GM23338 (cell line): Measurements from ENCODE around the gene XXYLT1. TPM values are rescaled to one million over a fixed set of nuclear protein-coding genes. Genes with fewer than 3 reads are reported as not detected.

Experiments
- ATAC-seq: fragments of 200-7000 bp; cut with Tn5 transposase; 3 replicates; pipeline ENCODE4 v1.9.1; 2020
- DNase-seq: peaks from one replicate; pipeline ENCODE4 v3.0.0-alpha.2; 2015; ENCODE audit warnings: low spot score
- H2AFZ ChIP-seq: fragments of 200-600 bp; sonication (generic); 2 replicates; pipeline ENCODE4 v1.8.0; 2016; ENCODE audit warnings: antibody characterized with exemption, mild to moderate bottlenecking, moderate library complexity
- H3F3A ChIP-seq: fragments of 200-600 bp; sonication (generic); replicated peaks from 2 replicates; pipeline ENCODE4 v1.8.0; 2017; ENCODE audit warnings: antibody characterized with exemption, mixed run types, low read depth
- H3K27ac ChIP-seq: fragments of 200-600 bp; sonication (generic); 2 replicates; pipeline ENCODE4 v1.6.1; 2016; ENCODE audit warnings: low read depth
- H3K27me3 ChIP-seq: fragments of 200-600 bp; sonication (generic); 2 replicates; pipeline ENCODE4 v1.8.0; 2016; ENCODE audit warnings: mild to moderate bottlenecking, mixed run types, moderate library complexity; ENCODE audit not compliant: insufficient read depth
- H3K36me3 ChIP-seq: fragments of 200-600 bp; sonication (generic); 2 replicates; pipeline ENCODE4 v1.8.0; 2016; ENCODE audit warnings: mild to moderate bottlenecking; ENCODE audit not compliant: insufficient read depth
- H3K4me1 ChIP-seq: fragments of 200-600 bp; sonication (generic); 2 replicates; pipeline ENCODE4 v1.8.0; 2016; ENCODE audit warnings: mild to moderate bottlenecking, moderate library complexity; ENCODE audit not compliant: insufficient read depth
- H3K4me2 ChIP-seq: fragments of 200-600 bp; sonication (generic); 2 replicates; pipeline ENCODE4 v1.7.1; 2017; ENCODE audit warnings: mixed run types
- H3K4me3 ChIP-seq: fragments of 200-600 bp; sonication (generic); 2 replicates; pipeline ENCODE4 v1.6.1; 2016; ENCODE audit warnings: mixed run types
- H3K79me2 ChIP-seq: fragments of 200-600 bp; sonication (generic); replicated peaks from 2 replicates; pipeline ENCODE4 v1.8.0; 2017; ENCODE audit warnings: mild to moderate bottlenecking; ENCODE audit not compliant: insufficient read depth
- H3K9me2 ChIP-seq: fragments of 200-600 bp; sonication (generic); 2 replicates; pipeline ENCODE4 v1.8.0; 2017; ENCODE audit not compliant: insufficient read depth
- H4K20me1 ChIP-seq: fragments of 200-600 bp; sonication (generic); replicated peaks from 2 replicates; pipeline ENCODE4 v1.8.0; 2017; ENCODE audit warnings: mild to moderate bottlenecking; ENCODE audit not compliant: insufficient read depth
- H3K27ac Mint-ChIP-seq: 2 replicates; pipeline ENCODE4 v1.8.0; 2020; ENCODE audit warnings: inconsistent platforms, mild to moderate bottlenecking, moderate library complexity, mixed read lengths
- H3K27me3 Mint-ChIP-seq: 3 replicates; pipeline ENCODE4 v1.8.0; 2022; ENCODE audit warnings: low read depth, mild to moderate bottlenecking, moderate library complexity, mixed read lengths, inconsistent platforms; ENCODE audit not compliant: insufficient read depth, poor library complexity
- H3K36me3 Mint-ChIP-seq: 3 replicates; pipeline ENCODE4 v1.8.0; 2021; ENCODE audit warnings: low read depth, mild to moderate bottlenecking, inconsistent platforms, moderate library complexity, mixed read lengths
- H3K4me1 Mint-ChIP-seq: 3 replicates; pipeline ENCODE4 v1.8.0; 2020; ENCODE audit warnings: mild to moderate bottlenecking, inconsistent platforms, mixed read lengths
- H3K4me3 Mint-ChIP-seq: 3 replicates; pipeline ENCODE4 v1.8.0; 2021; ENCODE audit warnings: moderate library complexity, mild to moderate bottlenecking, inconsistent platforms, mixed read lengths
- H3K9me3 Mint-ChIP-seq: 3 replicates; pipeline ENCODE4 v1.8.0; 2020; ENCODE audit warnings: moderate library complexity, mild to moderate bottlenecking, inconsistent platforms, mixed read lengths
- CTCF ChIP-seq, 2 experiments: fragments of 200-600 bp in 1 of 2; sonication (generic) in 1 of 2; conservative IDR thresholded peaks; 2 replicates each; pipeline versions ENCODE4 v1.5.1 to v1.6.1; 2016 to 2017; ENCODE audit warnings: antibody characterized with exemption in 2 of 2, low read depth in 2 of 2, mild to moderate bottlenecking in 2 of 2, moderate library complexity in 1 of 2
- ETS1 ChIP-seq: IDR thresholded peaks from 2 replicates; pipeline ENCODE4 v1.6.1; 2016; ENCODE audit warnings: antibody characterized with exemption
- EZH2 ChIP-seq: fragments of 200-600 bp; sonication (generic); IDR thresholded peaks from one replicate; pipeline ENCODE4 v1.8.0; 2017; ENCODE audit warnings: antibody characterized with exemption, mild to moderate bottlenecking, low read depth; ENCODE audit not compliant: unreplicated experiment
- EZH2phosphoT487 ChIP-seq: fragments of 200-600 bp; sonication (generic); IDR thresholded peaks from one replicate; pipeline ENCODE4 v1.8.1; 2018; ENCODE audit warnings: antibody characterized with exemption; ENCODE audit not compliant: unreplicated experiment
- JUNB ChIP-seq: IDR thresholded peaks from one replicate; pipeline ENCODE4 v1.6.1; 2016; ENCODE audit warnings: antibody characterized with exemption; ENCODE audit not compliant: unreplicated experiment
- NANOG ChIP-seq: IDR thresholded peaks from 2 replicates; pipeline ENCODE4 v1.6.1; 2016; ENCODE audit warnings: antibody characterized with exemption, borderline replicate concordance
- POLR2AphosphoS5 ChIP-seq: IDR thresholded peaks from 2 replicates; pipeline ENCODE4 v1.6.1; 2016; ENCODE audit warnings: antibody characterized with exemption, low read depth
- REST ChIP-seq: IDR thresholded peaks from one replicate; pipeline ENCODE4 v1.6.1; 2018; ENCODE audit warnings: antibody characterized with exemption; ENCODE audit not compliant: unreplicated experiment
- STAT1 ChIP-seq: IDR thresholded peaks from one replicate; pipeline ENCODE4 v1.6.1; 2016; ENCODE audit warnings: antibody characterized with exemption; ENCODE audit not compliant: unreplicated experiment
- ZNF331 ChIP-seq: fragments of 250-450 bp; sonication (Bioruptor Pico); IDR thresholded peaks from 2 replicates; pipeline ENCODE4 v1.5.0; 2020; ENCODE audit warnings: low read depth, mild to moderate bottlenecking, moderate library complexity
- ZNF462 ChIP-seq: fragments of 250-450 bp; sonication (Bioruptor Pico); IDR thresholded peaks from 2 replicates; pipeline ENCODE4 v1.5.0; 2020; ENCODE audit warnings: mild to moderate bottlenecking, moderate library complexity
- polyA plus RNA-seq: library from polyadenylated mRNA; unstranded; fragments of >200 nt; fragmentation: Nextera tagmentation; extraction: Ambion mirVana; gene quantifications from 2 replicates; pipeline ENCODE4 v1.2.1, GENCODE V29; 2016
- total RNA-seq: library from RNA; depleted of rRNA; stranded (reverse); fragments of >200 nt; shearing (Covaris generic); gene quantifications from 2 replicates; pipeline ENCODE4 v1.2.3, GENCODE V29; 2014

The XXYLT1 gene
- total and polyA plus RNA-seq, 2 experiments from 2014 or later = 13.5 to 34.8 TPM

- H3K27ac Mint-ChIP-seq = no peak overlapping the region
- no peaks in the 10 kb centered on the region for H3K9me3 Mint-ChIP-seq
- ATAC-seq (no peak), DNase-seq (no peak)
- TF ChIP-seq STAT1 = no peak
- no peak for TF ChIP-seq JUNB
- TF ChIP-seq ETS1 = no peak
- no peak for TF ChIP-seq NANOG
- no peak for TF ChIP-seq EZH2
- no peak for TF ChIP-seq POLR2AphosphoS5
- TF ChIP-seq CTCF (conservative IDR thresholded peaks at IDR 0.05; ENCODE audit: low read depth in 2 of 2) = no peak
- no peak for TF ChIP-seq ZNF462 (CRISPR knock-in tag)
- TF ChIP-seq EZH2phosphoT487 = no peak
- no peak for TF ChIP-seq ZNF331
- no peak for TF ChIP-seq REST
- H3K27me3 Mint-ChIP-seq = no peaks in the 10 kb centered on the region
- H3K4me3 ChIP-seq = no peak overlapping the region
- no peak overlapping the region for H2AFZ ChIP-seq
- no peaks in the 10 kb centered on the region for H3K9me2 ChIP-seq
- H3K4me1 ChIP-seq = no peaks in the 10 kb centered on the region
- no peak overlapping the region for H3K27ac ChIP-seq
- peaks cover 12% of the 10 kb centered on the region for H3K36me3 Mint-ChIP-seq
- H3K79me2 ChIP-seq = no peaks in the 10 kb centered on the region
- H3K27me3 ChIP-seq = no peaks in the 10 kb centered on the region
- no peak overlapping the region for H3K4me2 ChIP-seq
- no peak overlapping the region for H3K4me3 Mint-ChIP-seq
- no peaks in the 10 kb centered on the region for H3K4me1 Mint-ChIP-seq
- no peaks in the 10 kb centered on the region for H3F3A ChIP-seq
- H3K36me3 ChIP-seq = no peaks in the 10 kb centered on the region
- no peaks in the 10 kb centered on the region for H4K20me1 ChIP-seq
These were observed 31.5 kb upstream of the XXYLT1 start for GRCh38 chr3:195302431-195302830.
